ENCODE measurements around the gene BEND4.

DNA sequence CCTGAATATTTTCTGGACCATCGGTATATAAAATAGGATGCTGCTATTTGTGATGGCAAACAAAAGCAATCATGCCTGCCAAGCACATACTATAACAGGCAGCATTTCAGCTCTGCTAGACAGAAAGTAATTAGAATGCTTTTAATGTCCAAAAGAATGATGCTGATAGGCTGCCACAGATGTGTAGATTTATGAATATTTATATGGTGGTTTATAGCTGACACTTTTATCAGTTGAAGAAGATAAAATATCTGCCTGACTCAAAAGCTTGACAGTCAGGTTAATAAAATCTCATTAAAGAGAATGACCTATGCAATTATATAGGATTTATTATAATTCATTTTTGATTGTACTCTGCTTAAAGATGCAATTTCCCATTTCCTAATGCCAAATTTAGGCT, 4.0 kb downstream of the BEND4 start:
- TF ChIP-seq FOXP2 (optimal IDR thresholded peaks at IDR 0.05; ENCODE audit: borderline replicate concordance, extremely low read depth, extremely low read length, insufficient read depth): no peak
- TF ChIP-seq, protein P1, sequence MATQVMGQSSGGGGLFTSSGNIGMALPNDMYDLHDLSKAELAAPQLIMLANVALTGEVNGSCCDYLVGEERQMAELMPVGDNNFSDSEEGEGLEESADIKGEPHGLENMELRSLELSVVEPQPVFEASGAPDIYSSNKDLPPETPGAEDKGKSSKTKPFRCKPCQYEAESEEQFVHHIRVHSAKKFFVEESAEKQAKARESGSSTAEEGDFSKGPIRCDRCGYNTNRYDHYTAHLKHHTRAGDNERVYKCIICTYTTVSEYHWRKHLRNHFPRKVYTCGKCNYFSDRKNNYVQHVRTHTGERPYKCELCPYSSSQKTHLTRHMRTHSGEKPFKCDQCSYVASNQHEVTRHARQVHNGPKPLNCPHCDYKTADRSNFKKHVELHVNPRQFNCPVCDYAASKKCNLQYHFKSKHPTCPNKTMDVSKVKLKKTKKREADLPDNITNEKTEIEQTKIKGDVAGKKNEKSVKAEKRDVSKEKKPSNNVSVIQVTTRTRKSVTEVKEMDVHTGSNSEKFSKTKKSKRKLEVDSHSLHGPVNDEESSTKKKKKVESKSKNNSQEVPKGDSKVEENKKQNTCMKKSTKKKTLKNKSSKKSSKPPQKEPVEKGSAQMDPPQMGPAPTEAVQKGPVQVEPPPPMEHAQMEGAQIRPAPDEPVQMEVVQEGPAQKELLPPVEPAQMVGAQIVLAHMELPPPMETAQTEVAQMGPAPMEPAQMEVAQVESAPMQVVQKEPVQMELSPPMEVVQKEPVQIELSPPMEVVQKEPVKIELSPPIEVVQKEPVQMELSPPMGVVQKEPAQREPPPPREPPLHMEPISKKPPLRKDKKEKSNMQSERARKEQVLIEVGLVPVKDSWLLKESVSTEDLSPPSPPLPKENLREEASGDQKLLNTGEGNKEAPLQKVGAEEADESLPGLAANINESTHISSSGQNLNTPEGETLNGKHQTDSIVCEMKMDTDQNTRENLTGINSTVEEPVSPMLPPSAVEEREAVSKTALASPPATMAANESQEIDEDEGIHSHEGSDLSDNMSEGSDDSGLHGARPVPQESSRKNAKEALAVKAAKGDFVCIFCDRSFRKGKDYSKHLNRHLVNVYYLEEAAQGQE (IDR thresholded peaks at IDR 0.05; ENCODE audit: insufficient read depth in 1 of 2, low read depth in 2 of 2, low read length in 2 of 2): no peak
- no peak for TF ChIP-seq POLR2AphosphoS5 (IDR thresholded peaks at IDR 0.05; ENCODE audit: low read depth, low read length)
- TF ChIP-seq TAF1 (IDR thresholded peaks at IDR 0.05; ENCODE audit: borderline replicate concordance, insufficient read depth, low read length): no peak

Data from PFSK-1 (cell line).